Measurements from ENCODE around the gene DNAH17.
A peak's percentile ranks its signal among the peaks of the same experiment; 100 is the strongest.

Gene DNAH17

DNA sequence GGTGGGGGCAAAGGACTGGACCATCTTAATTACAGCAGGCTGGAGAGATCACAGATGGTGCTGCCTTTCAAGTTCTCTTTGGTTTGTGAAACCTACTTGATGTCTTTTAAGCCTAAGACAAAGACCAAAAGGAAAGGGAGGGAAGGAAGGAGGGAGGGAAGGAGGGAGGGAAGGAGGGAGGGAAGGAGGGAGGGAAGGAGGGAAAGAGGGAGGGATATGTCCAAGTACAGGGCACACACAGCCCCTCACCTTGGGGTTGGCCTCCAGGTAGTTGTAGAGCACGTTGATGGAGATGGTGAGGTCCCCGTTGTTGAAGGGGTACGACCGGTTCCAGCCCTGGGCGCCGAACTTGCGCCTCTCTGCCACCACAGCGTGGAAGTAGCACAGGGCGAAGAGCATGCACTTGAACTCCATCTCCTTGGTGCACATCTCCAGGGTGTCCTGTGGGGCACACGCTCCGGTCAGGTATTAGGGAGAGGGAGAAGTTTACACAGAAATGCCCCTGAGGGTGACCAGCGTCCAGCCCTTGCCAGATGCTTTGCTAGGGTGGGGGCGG lies 143.3 kb downstream of the DNAH17 start:
- 96% methylated on average over 13 of the region's 13 CpGs for WGBS
- Histone ChIP-seq H2BK15ac (ENCODE audit: low read depth, poor library complexity, severe bottlenecking) (no peak overlapping the region), H3K14ac (ENCODE audit: low read length in 2 of 2) (no peak overlapping the region), H3K4ac (ENCODE audit: low read depth in 1 of 2, low read length in 2 of 2) (no peak overlapping the region), H3K9me3 (ENCODE audit: control insufficient read depth, low read length) (no peaks in the 10 kb centered on the region), H2AFZ (ENCODE audit: low read depth, low read length) (no peak overlapping the region), H3K27me3 (ENCODE audit: control insufficient read depth in 1 of 2, insufficient read depth in 1 of 2, low read length in 2 of 2) (peaks cover 6 to 46% of the 10 kb centered on the region in 2 experiments), H3K9ac (ENCODE audit: low read length) (no peak overlapping the region), H3K4me2 (ENCODE audit: low read length, poor library complexity, severe bottlenecking) (no peak overlapping the region), H2BK5ac (ENCODE audit: low read depth, low read length, poor library complexity, severe bottlenecking) (no peak overlapping the region), H3K79me1 (replicated peaks; ENCODE audit: low read length, poor library complexity, severe bottlenecking) (peaks cover 5% of the 10 kb centered on the region), H3K4me3 (ENCODE audit: insufficient read depth in 1 of 2, low read depth in 1 of 2, low read length in 2 of 2) (no peak overlapping the region), H3K18ac (ENCODE audit: low read depth in 1 of 2, low read length in 2 of 2) (no peak overlapping the region), H2BK12ac (ENCODE audit: low read length in 2 of 2) (no peak overlapping the region), H2AK5ac (ENCODE audit: low read length, severe bottlenecking) (no peak overlapping the region), H3K4me1 (ENCODE audit: control insufficient read depth, insufficient read depth, low read depth, low read length) (peaks cover 43% of the 10 kb centered on the region), H3K23ac (ENCODE audit: low read length in 2 of 2) (no peak overlapping the region), H4K8ac (ENCODE audit: low read length) (no peak overlapping the region), H3K27ac (ENCODE audit: low read length, poor library complexity, severe bottlenecking) (no peak overlapping the region), H3K36me3 (ENCODE audit: control insufficient read depth in 1 of 2, insufficient read depth in 2 of 2, low read depth in 1 of 2, low read length in 2 of 2) (peaks cover 12 to 14% of the 10 kb centered on the region in 2 experiments), H4K91ac (ENCODE audit: low read length) (no peak overlapping the region), H2BK120ac (ENCODE audit: low read depth, low read length) (no peak overlapping the region)
- DNase-seq: no peak

DNA sequence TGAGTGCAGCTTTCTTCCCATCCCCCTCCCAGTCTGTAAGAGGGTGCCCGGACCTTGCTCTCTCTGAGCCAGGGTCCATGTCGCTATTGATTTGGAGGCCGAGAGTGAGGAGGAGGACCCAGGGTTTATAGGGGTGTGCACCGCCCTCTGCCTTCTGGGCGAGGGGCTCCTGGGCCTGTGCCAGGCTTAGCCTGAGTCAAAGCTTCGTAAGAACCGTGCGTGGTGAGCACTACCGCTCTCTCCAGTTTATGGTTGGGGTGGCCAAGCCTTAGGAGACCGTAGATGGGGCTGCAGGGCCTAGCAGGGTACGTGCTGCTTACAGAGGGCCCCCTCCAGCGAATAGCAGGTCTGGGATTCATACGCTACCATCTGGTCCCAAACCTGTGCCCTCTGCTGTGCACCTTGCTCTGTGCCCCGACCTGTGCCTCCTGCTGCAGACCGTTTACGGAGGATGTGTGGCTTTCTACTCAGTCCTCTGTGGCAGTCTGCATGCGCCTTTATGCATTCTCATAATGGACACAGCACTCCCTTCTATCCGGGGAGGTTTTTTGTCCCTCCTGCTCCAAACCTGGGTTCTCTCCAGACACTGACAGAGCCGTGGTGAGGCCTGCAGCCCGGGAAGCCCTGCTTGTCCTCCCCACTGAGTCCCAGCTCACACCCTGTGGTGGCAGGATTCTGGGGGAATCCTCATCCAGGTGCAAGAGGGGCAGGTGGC lies 144.0 kb downstream of the DNAH17 start:
- H3K4ac ChIP-seq (ENCODE audit: low read depth in 1 of 2, low read length in 2 of 2): no peak overlapping the region
- WGBS: 88% methylated on average over 20 of the region's 20 CpGs
- H3K36me3 ChIP-seq (ENCODE audit: control insufficient read depth in 1 of 2, insufficient read depth in 2 of 2, low read depth in 1 of 2, low read length in 2 of 2): peaks cover 15 to 18% of the 10 kb centered on the region in 2 experiments

DNA sequence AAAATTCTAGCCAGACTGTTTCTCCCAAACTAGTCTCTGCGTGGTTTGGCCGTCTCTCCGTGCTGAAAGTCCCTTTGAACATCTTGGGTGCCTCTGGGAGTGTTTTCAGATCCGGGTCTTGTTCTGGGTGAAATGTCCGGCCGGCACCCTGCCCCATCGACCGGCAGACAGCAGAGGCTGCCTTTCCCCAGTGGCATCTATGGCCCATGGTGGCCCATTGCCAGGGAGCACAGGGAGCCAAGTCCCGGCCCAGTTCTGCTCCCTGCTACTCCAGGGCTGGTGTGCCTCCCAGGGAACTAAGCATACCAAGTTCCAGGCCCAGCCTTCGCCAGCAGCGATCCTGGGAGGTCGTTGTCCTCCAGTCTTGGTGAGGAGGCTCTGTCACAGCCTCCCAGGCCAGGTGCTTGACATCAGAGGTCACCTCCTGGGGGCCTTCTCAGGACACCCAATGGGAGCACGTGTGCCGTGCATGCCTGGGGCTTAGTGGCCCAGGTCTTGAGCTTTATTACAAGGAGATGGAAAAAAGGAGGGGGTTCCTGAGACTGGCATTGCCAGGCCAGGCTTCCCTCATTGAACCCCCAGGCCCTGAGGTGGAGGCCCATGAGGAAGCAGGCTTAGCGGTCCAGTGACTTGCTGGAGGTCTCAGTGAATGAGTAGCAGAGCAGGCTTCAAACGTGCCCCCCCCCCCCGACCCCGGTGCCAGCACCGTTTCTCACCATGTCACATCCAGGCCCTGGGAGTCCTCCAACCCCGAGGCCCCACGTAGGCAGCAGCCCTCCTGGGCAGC lies 144.8 kb downstream of the DNAH17 start:
- 84% methylated on average over 19 of the region's 21 CpGs for WGBS
- Histone ChIP-seq H2BK15ac (ENCODE audit: low read depth, poor library complexity, severe bottlenecking) (no peak overlapping the region), H3K36me3 (ENCODE audit: control insufficient read depth in 1 of 2, insufficient read depth in 2 of 2, low read depth in 1 of 2, low read length in 2 of 2) (peaks cover 19 to 24% of the 10 kb centered on the region in 2 experiments), H3K4me2 (ENCODE audit: low read length, poor library complexity, severe bottlenecking) (no peak overlapping the region), H3K4me1 (ENCODE audit: control insufficient read depth, insufficient read depth, low read depth, low read length) (peaks cover 49% of the 10 kb centered on the region), H2AFZ (ENCODE audit: low read depth, low read length) (no peak overlapping the region), H3K27me3 (ENCODE audit: control insufficient read depth in 1 of 2, insufficient read depth in 1 of 2, low read length in 2 of 2) (peaks cover 6 to 40% of the 10 kb centered on the region in 2 experiments), H3K23ac (ENCODE audit: low read length in 2 of 2) (no peak overlapping the region), H4K91ac (ENCODE audit: low read length) (no peak overlapping the region), H3K18ac (ENCODE audit: low read depth in 1 of 2, low read length in 2 of 2) (no peak overlapping the region), H2AK5ac (ENCODE audit: low read length, severe bottlenecking) (no peak overlapping the region), H3K14ac (ENCODE audit: low read length in 2 of 2) (no peak overlapping the region), H3K79me1 (replicated peaks; ENCODE audit: low read length, poor library complexity, severe bottlenecking) (peaks cover 7% of the 10 kb centered on the region), H4K8ac (ENCODE audit: low read length) (no peak overlapping the region), H3K9me3 (ENCODE audit: control insufficient read depth, low read length) (no peaks in the 10 kb centered on the region), H3K27ac (ENCODE audit: low read length, poor library complexity, severe bottlenecking) (no peak overlapping the region), H3K9ac (ENCODE audit: low read length) (no peak overlapping the region), H3K4me3 (ENCODE audit: insufficient read depth in 1 of 2, low read depth in 1 of 2, low read length in 2 of 2) (no peak overlapping the region), H3K4ac (ENCODE audit: low read depth in 1 of 2, low read length in 2 of 2) (no peak overlapping the region), H2BK12ac (ENCODE audit: low read length in 2 of 2) (no peak overlapping the region), H2BK120ac (ENCODE audit: low read depth, low read length) (no peak overlapping the region), H2BK5ac (ENCODE audit: low read depth, low read length, poor library complexity, severe bottlenecking) (no peak overlapping the region)
- no peak for DNase-seq

More for the DNA sequence above, 144.0 kb downstream of the DNAH17 start:
- H2AK5ac ChIP-seq (ENCODE audit: low read length, severe bottlenecking): no peak overlapping the region
- no peak overlapping the region for H2BK5ac ChIP-seq (ENCODE audit: low read depth, low read length, poor library complexity, severe bottlenecking)
- no peaks in the 10 kb centered on the region for H3K9me3 ChIP-seq (ENCODE audit: control insufficient read depth, low read length)
- H3K27me3 ChIP-seq (ENCODE audit: control insufficient read depth in 1 of 2, insufficient read depth in 1 of 2, low read length in 2 of 2): peaks cover 6 to 46% of the 10 kb centered on the region in 2 experiments
- no peak overlapping the region for H3K9ac ChIP-seq (ENCODE audit: low read length)
- H3K23ac ChIP-seq (ENCODE audit: low read length in 2 of 2): no peak overlapping the region
- no peak overlapping the region for H2BK15ac ChIP-seq (ENCODE audit: low read depth, poor library complexity, severe bottlenecking)
- H2AFZ ChIP-seq (ENCODE audit: low read depth, low read length): no peak overlapping the region
- peaks cover 47% of the 10 kb centered on the region for H3K4me1 ChIP-seq (ENCODE audit: control insufficient read depth, insufficient read depth, low read depth, low read length)
- no peak overlapping the region for H3K4me3 ChIP-seq (ENCODE audit: insufficient read depth in 1 of 2, low read depth in 1 of 2, low read length in 2 of 2)
- H3K27ac ChIP-seq (ENCODE audit: low read length, poor library complexity, severe bottlenecking): no peak overlapping the region
- no peak for DNase-seq
- H3K79me1 ChIP-seq (replicated peaks; ENCODE audit: low read length, poor library complexity, severe bottlenecking): peaks cover 7% of the 10 kb centered on the region
- no peak overlapping the region for H3K4me2 ChIP-seq (ENCODE audit: low read length, poor library complexity, severe bottlenecking)
- H3K18ac ChIP-seq (ENCODE audit: low read depth in 1 of 2, low read length in 2 of 2): no peak overlapping the region
- H4K91ac ChIP-seq (ENCODE audit: low read length): no peak overlapping the region
- H3K14ac ChIP-seq (ENCODE audit: low read length in 2 of 2): no peak overlapping the region
- no peak overlapping the region for H2BK120ac ChIP-seq (ENCODE audit: low read depth, low read length)
- H4K8ac ChIP-seq (ENCODE audit: low read length): no peak overlapping the region
- no peak overlapping the region for H2BK12ac ChIP-seq (ENCODE audit: low read length in 2 of 2)

DNA sequence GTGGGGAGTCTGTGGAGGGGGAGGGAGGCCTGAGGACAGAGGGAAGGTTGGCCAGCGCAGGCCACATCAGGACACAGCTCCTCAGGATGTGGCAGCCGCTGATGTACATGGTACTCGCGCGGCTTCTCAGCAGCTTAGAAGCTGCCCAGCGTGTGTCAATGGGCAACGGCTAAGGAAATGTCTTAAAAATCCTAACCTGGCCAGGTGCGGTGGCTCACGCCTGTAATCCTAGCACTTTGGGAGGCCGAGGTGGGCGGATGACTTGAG lies 145.6 kb downstream of the DNAH17 start:
- WGBS: 95% methylated on average over 9 of the region's 11 CpGs
- H2AFZ ChIP-seq (ENCODE audit: low read depth, low read length): no peak overlapping the region

More for the DNA sequence above, 145.6 kb downstream of the DNAH17 start:
- Histone ChIP-seq H3K4me2 (ENCODE audit: low read length, poor library complexity, severe bottlenecking) (peak overlapping the region; percentile 29), H2BK12ac (ENCODE audit: low read length in 2 of 2) (no peak overlapping the region), H3K4me3 (ENCODE audit: insufficient read depth in 1 of 2, low read depth in 1 of 2, low read length in 2 of 2) (no peak overlapping the region), H2BK15ac (ENCODE audit: low read depth, poor library complexity, severe bottlenecking) (no peak overlapping the region), H3K9me3 (ENCODE audit: control insufficient read depth, low read length) (no peaks in the 10 kb centered on the region), H3K4ac (ENCODE audit: low read depth in 1 of 2, low read length in 2 of 2) (no peak overlapping the region), H4K91ac (ENCODE audit: low read length) (no peak overlapping the region), H2BK120ac (ENCODE audit: low read depth, low read length) (no peak overlapping the region), H3K79me1 (replicated peaks; ENCODE audit: low read length, poor library complexity, severe bottlenecking) (peaks cover 7% of the 10 kb centered on the region), H3K14ac (ENCODE audit: low read length in 2 of 2) (no peak overlapping the region), H2AK5ac (ENCODE audit: low read length, severe bottlenecking) (no peak overlapping the region), H3K18ac (ENCODE audit: low read depth in 1 of 2, low read length in 2 of 2) (no peak overlapping the region), H2BK5ac (ENCODE audit: low read depth, low read length, poor library complexity, severe bottlenecking) (no peak overlapping the region), H3K27me3 (ENCODE audit: control insufficient read depth in 1 of 2, insufficient read depth in 1 of 2, low read length in 2 of 2) (peaks cover 0 to 34% of the 10 kb centered on the region in 2 experiments), H4K8ac (ENCODE audit: low read length) (no peak overlapping the region), H3K27ac (ENCODE audit: low read length, poor library complexity, severe bottlenecking) (no peak overlapping the region), H3K23ac (ENCODE audit: low read length in 2 of 2) (no peak overlapping the region), H3K36me3 (ENCODE audit: control insufficient read depth in 1 of 2, insufficient read depth in 2 of 2, low read depth in 1 of 2, low read length in 2 of 2) (peaks cover 27 to 32% of the 10 kb centered on the region in 2 experiments), H3K9ac (ENCODE audit: low read length) (no peak overlapping the region), H3K4me1 (ENCODE audit: control insufficient read depth, insufficient read depth, low read depth, low read length) (peaks cover 52% of the 10 kb centered on the region)
- no peak for DNase-seq
